Loucy (cell line): ENCODE results near the gene PADI4.

ENCODE experiments used
- CTCF ChIP-seq: fragments of 200-600 bp; sonication (generic); conservative IDR thresholded peaks from 2 replicates; pipeline ENCODE4 v1.5.1; 2014; ENCODE audit warnings: mild to moderate bottlenecking, antibody characterized with exemption, low read length
- EZH2phosphoT487 ChIP-seq: fragments of 200-600 bp; IDR thresholded peaks from 2 replicates; pipeline ENCODE4 v1.6.1; 2018; ENCODE audit warnings: antibody characterized with exemption, mild to moderate bottlenecking, moderate library complexity, borderline replicate concordance

- TF ChIP-seq CTCF (peak; percentile 86), EZH2phosphoT487 (no peak)
Observed at GRCh38 chr1:17274186-17275170, 33.5 kb upstream of the PADI4 start.
